HG03442 (cell line): Measurements from ENCODE around the gene BEST2.

Experiments
- ATAC-seq: cut with Tn5 transposase; IDR thresholded peaks from one replicate; pipeline ENCODE4 v1.9.1; 2021; ENCODE audit warnings: mild to moderate bottlenecking, moderate library complexity; ENCODE audit not compliant: unreplicated experiment

The BEST2 gene

GRCh38 chr19:12727745-12728433 is 23.7 kb upstream of the BEST2 start:
- ATAC-seq, result no peak

DNA sequence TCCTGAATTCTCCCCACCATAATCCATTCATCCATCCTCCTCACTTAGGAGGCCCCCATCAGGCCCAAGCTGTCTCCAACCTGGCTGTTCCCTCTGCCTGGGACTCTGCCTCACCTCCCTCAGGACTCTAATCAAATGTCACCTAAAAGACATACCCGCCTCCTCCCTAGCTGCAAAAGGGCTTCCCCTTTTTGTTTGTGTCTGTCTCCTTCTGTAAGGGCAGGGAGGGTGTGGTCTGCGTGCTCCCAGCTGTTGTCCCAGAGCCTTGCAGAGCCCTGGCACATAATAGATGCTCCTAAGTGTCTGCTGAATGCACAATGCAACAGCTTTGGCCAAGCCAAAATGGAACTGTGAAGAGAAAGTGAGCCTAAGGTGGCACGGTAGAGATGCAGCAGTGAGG is 21.5 kb upstream of the BEST2 start:
- no peak for ATAC-seq

- no peak for ATAC-seq
These were observed 20.3 kb upstream of the BEST2 start for GRCh38 chr19:12731337-12731736.

DNA sequence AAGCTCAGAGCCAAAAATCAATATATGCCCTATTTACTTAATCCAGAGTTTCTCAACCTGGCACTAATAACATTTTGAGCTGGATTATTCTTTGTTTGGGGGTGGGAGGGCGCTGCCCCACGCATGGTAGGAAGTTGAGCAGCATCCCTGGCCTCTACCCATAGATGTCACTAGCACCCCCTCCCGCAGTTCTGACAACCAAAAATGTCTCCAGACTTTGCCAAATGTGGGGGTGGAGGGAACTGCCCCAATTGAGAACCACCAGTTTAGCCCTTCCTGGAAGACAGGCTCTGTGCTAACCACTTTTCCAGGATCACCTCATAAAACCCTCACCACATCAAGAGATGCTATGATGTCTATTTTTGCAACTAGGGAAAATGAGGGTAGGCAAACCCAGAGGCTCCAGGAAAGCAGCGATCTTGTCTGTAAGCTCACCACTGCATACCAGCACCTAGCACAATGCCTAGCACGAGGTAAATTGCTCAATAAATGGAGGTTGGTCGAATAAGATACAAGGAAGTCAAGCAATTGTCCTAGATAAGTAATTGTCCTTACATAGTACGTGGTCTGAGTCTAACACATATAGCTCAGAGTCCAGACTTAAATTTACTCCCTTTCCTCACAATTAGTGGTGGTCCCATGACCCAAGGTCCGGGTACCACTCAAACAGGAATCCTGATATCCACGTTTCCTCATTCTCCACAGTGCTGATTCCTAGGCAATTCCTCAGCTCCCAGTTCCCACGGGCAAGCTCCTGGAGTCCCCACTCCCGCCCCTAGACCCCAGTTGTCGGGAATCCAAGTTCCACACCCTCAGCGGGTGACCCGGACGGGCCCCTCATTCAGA is 18.0 kb upstream of the BEST2 start:
- ATAC-seq, result no peak

GRCh38 chr19:12736995-12737834 is 14.4 kb upstream of the BEST2 start, which contains the start of gene GET3:
Gene GET3 (plus strand): TSS chr19:12737497. CDS start chr19:12737506, 9 bp downstream.
- peak; percentile 67 for ATAC-seq

DNA sequence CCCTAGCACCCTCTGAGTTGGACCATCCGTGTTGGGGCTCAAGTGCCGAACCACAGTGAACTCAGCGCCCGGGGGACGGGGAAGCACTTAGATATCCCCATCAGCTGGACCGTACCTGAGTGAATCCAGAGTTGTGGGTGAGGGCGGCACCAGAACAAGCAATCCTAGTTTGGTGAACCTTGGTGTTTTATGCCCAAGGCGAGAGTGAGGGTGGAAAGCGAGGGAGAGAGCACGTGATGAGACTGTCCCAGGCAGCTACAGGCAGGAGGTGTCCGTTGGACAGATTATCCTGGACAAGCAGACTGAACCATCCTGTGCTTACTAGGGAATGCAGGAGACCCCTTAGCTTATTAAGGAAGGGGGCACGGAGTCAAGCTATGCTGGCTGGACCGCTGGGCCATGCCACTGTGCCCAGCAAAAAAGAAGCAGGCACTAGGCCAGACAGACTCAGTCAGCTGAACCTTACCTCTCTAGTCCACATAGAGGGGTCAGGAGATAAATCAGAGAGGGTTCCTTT is 13.7 kb upstream of the BEST2 start:
- ATAC-seq, result no peak

DNA sequence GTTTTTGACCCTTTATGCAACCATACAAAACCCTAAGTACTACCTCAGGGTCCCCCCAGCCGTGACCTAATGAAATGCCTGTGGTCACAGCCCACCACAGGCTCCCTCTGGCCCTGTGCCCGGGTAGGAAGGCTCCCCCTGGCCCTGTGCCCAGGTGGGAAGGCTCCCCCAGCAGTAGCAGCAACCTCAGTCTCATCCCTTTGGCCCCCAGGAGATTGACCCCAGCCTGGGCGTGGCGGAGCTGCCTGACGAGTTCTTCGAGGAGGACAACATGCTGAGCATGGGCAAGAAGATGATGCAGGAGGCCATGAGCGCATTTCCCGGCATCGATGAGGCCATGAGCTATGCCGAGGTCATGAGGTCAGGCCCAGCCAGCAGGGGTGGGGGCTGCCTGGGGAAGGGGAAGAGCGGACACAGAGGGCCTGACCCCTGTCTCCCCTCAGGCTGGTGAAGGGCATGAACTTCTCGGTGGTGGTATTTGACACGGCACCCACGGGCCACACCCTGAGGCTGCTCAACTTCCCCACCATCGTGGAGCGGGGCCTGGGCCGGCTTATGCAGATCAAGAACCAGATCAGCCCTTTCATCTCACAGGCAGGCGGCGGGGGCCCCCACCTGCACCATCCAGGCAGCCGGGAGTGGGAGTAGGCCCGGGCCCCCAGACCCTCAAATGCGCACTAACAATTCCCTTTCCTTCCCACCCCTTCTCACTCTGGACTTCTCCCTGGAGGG is 6.3 kb upstream of the BEST2 start:
- ATAC-seq, result no peak

DNA sequence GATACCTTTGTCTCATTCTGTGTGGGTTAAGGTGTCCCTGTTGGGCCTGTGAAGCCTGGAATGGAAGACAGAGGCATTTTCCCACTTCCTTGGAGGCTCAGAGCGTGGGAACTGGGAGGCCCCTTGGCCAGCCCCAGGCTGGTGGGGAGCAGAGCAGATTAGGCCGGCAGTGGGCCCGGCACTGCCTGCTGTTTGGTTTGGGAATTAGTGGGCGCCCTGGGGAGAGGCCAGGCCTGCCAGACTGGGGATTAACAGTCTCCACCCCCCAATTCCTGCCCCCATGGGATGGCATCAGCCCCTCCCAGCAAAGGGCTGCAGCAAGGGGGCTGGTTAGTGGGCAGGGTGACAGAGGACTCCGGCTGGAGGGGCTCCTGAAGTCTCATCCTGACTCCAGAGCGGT is 3.1 kb upstream of the BEST2 start:
- ATAC-seq, result no peak

GRCh38 chr19:12749938-12750521 is 1.6 kb upstream of the BEST2 start:
- ATAC-seq, result no peak

GRCh38 chr19:12750851-12751250 is 740 bp upstream of the BEST2 start:
- no peak for ATAC-seq

- ATAC-seq, result no peak
These were observed 628 bp downstream of the BEST2 start for GRCh38 chr19:12752056-12752781.

- ATAC-seq, result no peak
These were observed 3.0 kb downstream of the BEST2 start for GRCh38 chr19:12754465-12755196.

- ATAC-seq, result no peak
These were observed 4.7 kb downstream of the BEST2 start for GRCh38 chr19:12756150-12756883.

DNA sequence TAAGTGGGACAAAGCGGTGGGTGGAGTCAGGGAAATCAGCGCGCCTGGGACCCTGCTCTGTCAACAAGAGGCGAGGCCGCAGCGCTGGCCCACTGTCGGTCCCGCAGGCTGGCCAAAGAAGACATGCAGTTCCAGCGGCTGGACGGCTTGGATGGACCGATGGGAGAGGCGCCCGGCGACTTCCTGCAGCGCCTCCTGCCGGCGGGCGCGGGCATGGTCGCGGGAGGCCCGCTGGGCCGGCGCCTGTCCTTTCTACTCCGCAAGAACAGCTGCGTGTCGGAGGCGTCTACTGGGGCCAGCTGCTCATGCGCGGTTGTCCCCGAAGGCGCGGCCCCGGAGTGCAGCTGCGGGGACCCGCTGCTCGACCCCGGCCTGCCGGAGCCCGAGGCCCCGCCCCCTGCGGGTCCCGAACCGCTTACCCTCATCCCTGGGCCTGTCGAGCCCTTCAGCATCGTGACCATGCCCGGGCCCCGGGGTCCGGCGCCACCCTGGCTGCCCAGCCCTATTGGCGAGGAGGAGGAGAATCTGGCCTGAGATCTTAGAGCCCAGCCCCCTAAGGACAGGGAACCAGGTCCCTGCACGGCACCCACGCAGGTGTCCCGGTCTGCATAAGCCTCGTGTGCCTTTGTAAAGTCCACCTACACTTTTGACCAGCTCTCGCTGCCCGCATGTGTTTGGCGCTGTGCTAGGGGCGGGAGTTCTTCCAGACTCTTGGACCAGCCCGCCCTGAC is 6.1 kb downstream of the BEST2 start:
- ATAC-seq, result no peak

DNA sequence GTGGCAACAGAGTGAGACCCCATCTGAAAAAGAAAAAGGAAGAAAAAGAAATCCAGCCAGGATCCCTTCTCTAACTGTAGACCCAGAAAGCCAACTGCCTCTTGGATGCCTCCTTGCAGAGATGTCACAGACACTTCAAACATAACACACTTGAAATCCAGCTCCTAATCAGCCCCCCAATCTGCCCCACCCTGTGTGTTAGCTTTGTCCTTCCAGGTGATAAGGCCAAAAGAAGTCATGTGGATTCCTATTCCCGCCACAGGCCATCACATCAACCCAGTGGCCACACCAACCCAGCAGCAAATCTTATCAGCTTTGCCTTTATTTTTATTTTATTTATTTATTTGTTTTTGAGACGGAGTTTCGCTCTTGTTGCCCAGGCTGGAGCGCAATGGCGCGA is 8.1 kb downstream of the BEST2 start:
- no peak for ATAC-seq

- no peak for ATAC-seq
These were observed 11.5 kb downstream of the BEST2 start for GRCh38 chr19:12763100-12763499.

- ATAC-seq, result no peak
These were observed 13.1 kb downstream of the BEST2 start for GRCh38 chr19:12764698-12765097.
